Ovary (tissue), 3 donors: ENCODE results near the gene MAP4K2.

Experiments used
- CTCF ChIP-seq, 3 donors: fragments of 450-650 bp in 2 of 3; fragments of 200-600 bp in 1 of 3; IDR thresholded peaks; one replicate each; pipeline versions ENCODE4 v1.5.1 to v1.8.0; 2016 to 2022; ENCODE audit warnings: antibody characterized with exemption in 3 of 3, mild to moderate bottlenecking in 1 of 3
- EP300 ChIP-seq: sonication (generic); formaldehyde crosslinking; IDR thresholded peaks from one replicate; pipeline ENCODE4 v1.6.1; 2017; ENCODE audit warnings: antibody characterized with exemption
- POLR2A ChIP-seq: fragments of 450-650 bp; IDR thresholded peaks from one replicate; pipeline ENCODE4 v1.6.1; 2017; ENCODE audit warnings: antibody characterized with exemption, mild to moderate bottlenecking, moderate library complexity
- donor health status: DM: no; HTN: no; CAD: no.

DNA sequence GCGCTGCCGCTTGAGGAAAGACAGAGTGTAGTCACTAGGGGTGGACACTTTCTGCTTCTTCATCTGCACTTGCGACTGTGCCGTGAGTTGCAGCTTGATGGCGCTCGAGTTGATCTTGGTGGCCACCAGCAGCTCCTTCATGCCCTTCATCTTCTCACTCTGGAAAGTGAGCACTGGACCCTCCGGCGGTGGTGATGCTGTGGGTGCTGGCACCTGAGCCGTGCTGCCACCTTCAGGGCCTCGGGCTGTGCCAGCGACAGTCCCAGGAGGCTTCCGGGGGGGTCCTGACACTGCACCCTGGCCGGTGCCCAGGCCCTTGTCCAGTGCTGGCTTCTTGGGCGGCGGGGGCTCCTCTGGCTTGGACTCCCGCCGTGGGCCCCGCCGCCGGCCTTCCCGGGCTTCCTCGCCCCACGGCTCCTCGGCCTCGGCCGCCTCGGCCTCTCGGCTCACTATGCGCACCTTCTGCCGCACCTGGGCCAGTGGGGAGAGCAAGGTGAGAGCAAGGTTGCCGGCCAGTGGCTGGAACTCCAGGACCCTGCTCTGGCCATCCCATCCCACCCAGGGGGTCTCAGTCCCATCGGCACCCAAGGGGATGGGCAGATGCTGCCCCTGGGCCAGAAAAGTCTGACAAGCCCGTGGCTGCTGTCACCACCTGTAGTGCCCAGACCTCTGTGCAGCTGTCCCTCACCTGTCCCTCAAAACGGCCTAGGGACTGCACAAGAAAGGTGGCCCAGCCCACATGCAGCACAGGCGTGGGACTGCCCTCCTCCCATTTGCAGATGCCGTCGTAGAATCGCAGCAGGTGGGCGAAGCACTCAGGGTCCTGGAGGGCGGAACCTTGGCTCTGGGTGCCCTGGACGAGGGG lies 1.6 kb upstream of the MAP4K2 start:
- TF ChIP-seq CTCF (IDR thresholded peaks at IDR 0.05) (no peak), POLR2A (no peak), EP300 (no peak)
